H9 (cell line): ENCODE measurements around the gene RCAN2. TPM values are rescaled to one million over a fixed set of nuclear protein-coding genes. Genes with fewer than 3 reads are reported as not detected.

Experiments
- DNase-seq: peaks from one replicate; pipeline ENCODE4 v3.0.0-alpha.2; 2017
- H2AFZ ChIP-seq: one replicate; pipeline ENCODE4 v1.6.1; 2013; ENCODE audit warnings: mild to moderate bottlenecking, low read length, control low read depth, moderate library complexity
- H2AK5ac ChIP-seq: 2 replicates; pipeline ENCODE4 v1.6.1; 2013; ENCODE audit warnings: low read length, control low read depth, mixed read lengths; ENCODE audit not compliant: insufficient read length
- H2BK120ac ChIP-seq: one replicate; pipeline ENCODE4 v1.6.1; 2013; ENCODE audit warnings: low read depth, mild to moderate bottlenecking, low read length, control low read depth, inconsistent platforms; ENCODE audit not compliant: poor library complexity, severe bottlenecking
- H2BK12ac ChIP-seq: 2 replicates; pipeline ENCODE4 v1.6.1; 2013; ENCODE audit warnings: low read length, control low read depth, mixed read lengths, low read depth; ENCODE audit not compliant: insufficient read length
- H2BK15ac ChIP-seq: 2 replicates; pipeline ENCODE4 v1.6.1; 2013; ENCODE audit warnings: low read depth, low read length, control low read depth
- H2BK20ac ChIP-seq: one replicate; pipeline ENCODE4 v1.6.1; 2013; ENCODE audit warnings: low read depth, mild to moderate bottlenecking, low read length, control low read depth, inconsistent platforms; ENCODE audit not compliant: poor library complexity, severe bottlenecking
- H2BK5ac ChIP-seq: 2 replicates; pipeline ENCODE4 v1.6.1; 2013; ENCODE audit warnings: low read length, control low read depth, mixed read lengths; ENCODE audit not compliant: insufficient read length
- H3K14ac ChIP-seq: 2 replicates; pipeline ENCODE4 v1.6.1; 2013; ENCODE audit warnings: low read length, control low read depth; ENCODE audit not compliant: insufficient read depth
- H3K18ac ChIP-seq: 2 replicates; pipeline ENCODE4 v1.6.1; 2013; ENCODE audit warnings: low read depth, mild to moderate bottlenecking, mixed read lengths, low read length, control low read depth; ENCODE audit not compliant: insufficient read length
- H3K23ac ChIP-seq: 2 replicates; pipeline ENCODE4 v1.6.1; 2013; ENCODE audit warnings: low read length, control low read depth, mixed read lengths, low read depth; ENCODE audit not compliant: insufficient read length
- H3K23me2 ChIP-seq: 2 replicates; pipeline ENCODE4 v1.6.1; 2013; ENCODE audit warnings: low read depth, mild to moderate bottlenecking, mixed read lengths, low read length, control low read depth; ENCODE audit not compliant: insufficient read length, poor library complexity, severe bottlenecking
- H3K27ac ChIP-seq: 2 replicates; pipeline ENCODE4 v1.5.1; 2013; ENCODE audit warnings: low read length, control low read depth, mixed read lengths, low read depth; ENCODE audit not compliant: insufficient read length
- H3K27me3 ChIP-seq: 2 replicates; pipeline ENCODE4 v1.6.1; 2013; ENCODE audit warnings: low read length, control low read depth, inconsistent platforms; ENCODE audit not compliant: insufficient read depth
- H3K4ac ChIP-seq: 2 replicates; pipeline ENCODE4 v1.6.1; 2013; ENCODE audit warnings: low read depth, mild to moderate bottlenecking, control low read depth, inconsistent platforms, low read length, moderate library complexity
- H3K4me1 ChIP-seq: 2 replicates; pipeline ENCODE4 v1.6.1; 2013; ENCODE audit warnings: low read length, control low read depth, inconsistent platforms; ENCODE audit not compliant: insufficient read depth
- H3K4me2 ChIP-seq: 2 replicates; pipeline ENCODE4 v1.6.1; 2013; ENCODE audit warnings: low read length, control low read depth, mixed read lengths; ENCODE audit not compliant: insufficient read length, insufficient read depth
- H3K56ac ChIP-seq: 2 replicates; pipeline ENCODE4 v1.6.1; 2013; ENCODE audit warnings: low read depth, mild to moderate bottlenecking, mixed read lengths, low read length, control low read depth; ENCODE audit not compliant: insufficient read length
- H3K79me1 ChIP-seq: 2 replicates; pipeline ENCODE4 v1.6.1; 2013; ENCODE audit warnings: low read depth, mild to moderate bottlenecking, moderate library complexity, low read length, control low read depth, inconsistent platforms; ENCODE audit not compliant: insufficient read depth, poor library complexity, severe bottlenecking
- H3K79me2 ChIP-seq: 2 replicates; pipeline ENCODE4 v1.6.1; 2013; ENCODE audit warnings: low read length, control low read depth, inconsistent platforms; ENCODE audit not compliant: insufficient read depth
- H3K9ac ChIP-seq: 2 replicates; pipeline ENCODE4 v1.6.1; 2013; ENCODE audit warnings: low read length, control low read depth, mixed read lengths; ENCODE audit not compliant: insufficient read length; ENCODE audit errors: extremely low read depth
- H3K9me3 ChIP-seq: one replicate; pipeline ENCODE4 v1.6.1; 2013; ENCODE audit warnings: low read depth, low read length, inconsistent platforms; ENCODE audit not compliant: control insufficient read depth
- H3T11ph ChIP-seq: one replicate; pipeline ENCODE4 v1.6.1; 2013; ENCODE audit warnings: mild to moderate bottlenecking, low read length, control low read depth, inconsistent platforms
- H4K20me1 ChIP-seq: one replicate; pipeline ENCODE4 v1.6.1; 2013; ENCODE audit not compliant: control insufficient read depth, insufficient read length, insufficient read depth
- H4K5ac ChIP-seq: 2 replicates; pipeline ENCODE4 v1.6.1; 2013; ENCODE audit warnings: low read depth, mild to moderate bottlenecking, mixed read lengths, low read length, control low read depth; ENCODE audit not compliant: insufficient read length
- H4K8ac ChIP-seq: replicated peaks from 2 replicates; pipeline ENCODE4 v1.6.1; 2013; ENCODE audit warnings: low read length, control low read depth, mixed read lengths, low read depth; ENCODE audit not compliant: insufficient read length
- H4K91ac ChIP-seq: 2 replicates; pipeline ENCODE4 v1.6.1; 2013; ENCODE audit warnings: low read depth, mild to moderate bottlenecking, moderate library complexity, mixed read lengths, low read length, control low read depth; ENCODE audit not compliant: insufficient read length
- H3K27ac Mint-ChIP-seq, 3 experiments: 2 replicates in 2 of 3; 3 replicates in 1 of 3; pipeline ENCODE4 v1.8.0; 2020 to 2021; ENCODE audit warnings: mixed read lengths in 3 of 3, mild to moderate bottlenecking in 1 of 3, moderate library complexity in 1 of 3
- H3K27me3 Mint-ChIP-seq: 2 replicates; pipeline ENCODE4 v1.8.0; 2021; ENCODE audit warnings: low read depth, mild to moderate bottlenecking, moderate library complexity, mixed read lengths
- H3K36me3 Mint-ChIP-seq, 3 experiments: 2 replicates in 2 of 3; 3 replicates in 1 of 3; pipeline ENCODE4 v1.8.0; 2020 to 2021; ENCODE audit warnings: low read depth in 3 of 3, mixed read lengths in 3 of 3; ENCODE audit not compliant: insufficient read depth in 1 of 3
- H3K4me1 Mint-ChIP-seq, 2 experiments: 2 replicates each; pipeline ENCODE4 v1.8.0; 2020; ENCODE audit warnings: mixed read lengths in 2 of 2
- H3K4me3 Mint-ChIP-seq, 2 experiments: 2 replicates in 1 of 2; 3 replicates in 1 of 2; pipeline ENCODE4 v1.8.0; 2020 to 2021; ENCODE audit warnings: mild to moderate bottlenecking in 2 of 2, mixed read lengths in 2 of 2, moderate library complexity in 1 of 2
- H3K9me3 Mint-ChIP-seq, 2 experiments: 2 replicates in 1 of 2; 3 replicates in 1 of 2; pipeline ENCODE4 v1.8.0; 2020; ENCODE audit warnings: mild to moderate bottlenecking in 2 of 2, mixed read lengths in 2 of 2, moderate library complexity in 1 of 2
- CTCF ChIP-seq: fragments of 200-600 bp; sonication (generic); conservative IDR thresholded peaks from 3 replicates; pipeline ENCODE4 v1.8.0; 2021; ENCODE audit warnings: antibody characterized with exemption, mild to moderate bottlenecking
- WGBS: extraction: QIAGEN DNeasy Blood & Tissue Kit; methylation state at CpG from one replicate; pipeline ENCODE4 v1.1.7; 2013; ENCODE audit warnings: missing lambda C conversion rate, low lambda C conversion rate, mixed read lengths; ENCODE audit not compliant: insufficient read length; ENCODE audit errors: extremely low coverage; 5-methylcytosine and 5-hydroxymethylcytosine counted together
- total RNA-seq: library from RNA; stranded (reverse); gene quantifications from 2 replicates; pipeline ENCODE4 v1.2.1, GENCODE V29; 2021

The RCAN2 gene
- total RNA-seq, 1 experiment from 2014 or later: 3.0 TPM

- no peaks in the 10 kb centered on the region for H3K27me3 Mint-ChIP-seq
- DNase-seq: no peak
- no peak overlapping the region for H3K4me3 Mint-ChIP-seq
- Histone ChIP-seq H2BK12ac (no peak overlapping the region), H3K23me2 (no peaks in the 10 kb centered on the region), H3K23ac (no peak overlapping the region), H3K9me3 (no peaks in the 10 kb centered on the region), H2BK20ac (no peak overlapping the region), H3K79me2 (no peaks in the 10 kb centered on the region), H2BK120ac (no peak overlapping the region), H3K27ac (no peak overlapping the region), H3K4me1 (no peaks in the 10 kb centered on the region), H3K9ac (no peak overlapping the region), H3T11ph (no peak overlapping the region), H3K14ac (no peak overlapping the region), H3K4ac (no peak overlapping the region), H3K79me1 (no peaks in the 10 kb centered on the region), H4K91ac (no peak overlapping the region), H2AFZ (no peak overlapping the region), H2BK15ac (no peak overlapping the region), H4K5ac (no peak overlapping the region), H3K56ac (no peak overlapping the region), H3K27me3 (no peaks in the 10 kb centered on the region), H3K4me2 (no peak overlapping the region), H4K8ac (no peak overlapping the region), H2AK5ac (no peak overlapping the region), H2BK5ac (no peak overlapping the region), H4K20me1 (no peaks in the 10 kb centered on the region), H3K18ac (no peak overlapping the region)
- H3K4me1 Mint-ChIP-seq: peaks cover 7 to 10% of the 10 kb centered on the region in 2 experiments
- TF ChIP-seq CTCF: no peak
- H3K27ac Mint-ChIP-seq: no peak overlapping the region
- no CpG with 5 or more reads among the region's 4 CpGs for WGBS
- no peaks in the 10 kb centered on the region for H3K36me3 Mint-ChIP-seq
- H3K9me3 Mint-ChIP-seq: no peaks in the 10 kb centered on the region
Observed at GRCh38 chr6:46175446-46175845, 315.8 kb downstream of the RCAN2 start.
